Measurements from ENCODE around the gene GREM2. TPM values are rescaled to one million over a fixed set of nuclear protein-coding genes. Genes with fewer than 3 reads are reported as not detected.

The GREM2 gene
- total RNA-seq, 1 experiment from 2014 or later, result 0.17 TPM

DNA sequence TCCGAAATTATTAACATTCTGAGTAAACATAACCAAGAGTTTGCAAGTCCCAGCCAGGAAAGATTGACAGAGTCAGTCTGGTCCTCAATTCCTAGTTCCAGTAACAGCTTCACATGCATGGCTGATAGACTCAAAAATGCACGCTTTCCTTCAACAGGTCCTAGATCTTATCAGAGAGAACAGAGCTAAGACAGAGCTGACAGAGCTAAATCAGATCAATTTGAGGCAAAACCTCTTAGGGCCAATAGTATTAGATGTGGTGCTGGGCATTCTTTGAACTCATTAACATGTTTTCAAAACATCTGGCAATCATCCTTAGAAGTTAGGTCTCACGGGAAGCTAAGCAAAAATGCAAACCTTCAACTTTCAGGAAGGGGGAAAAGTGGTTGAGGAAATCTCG, 114.0 kb downstream of the GREM2 start (continued):
- TF ChIP-seq, protein P1, sequence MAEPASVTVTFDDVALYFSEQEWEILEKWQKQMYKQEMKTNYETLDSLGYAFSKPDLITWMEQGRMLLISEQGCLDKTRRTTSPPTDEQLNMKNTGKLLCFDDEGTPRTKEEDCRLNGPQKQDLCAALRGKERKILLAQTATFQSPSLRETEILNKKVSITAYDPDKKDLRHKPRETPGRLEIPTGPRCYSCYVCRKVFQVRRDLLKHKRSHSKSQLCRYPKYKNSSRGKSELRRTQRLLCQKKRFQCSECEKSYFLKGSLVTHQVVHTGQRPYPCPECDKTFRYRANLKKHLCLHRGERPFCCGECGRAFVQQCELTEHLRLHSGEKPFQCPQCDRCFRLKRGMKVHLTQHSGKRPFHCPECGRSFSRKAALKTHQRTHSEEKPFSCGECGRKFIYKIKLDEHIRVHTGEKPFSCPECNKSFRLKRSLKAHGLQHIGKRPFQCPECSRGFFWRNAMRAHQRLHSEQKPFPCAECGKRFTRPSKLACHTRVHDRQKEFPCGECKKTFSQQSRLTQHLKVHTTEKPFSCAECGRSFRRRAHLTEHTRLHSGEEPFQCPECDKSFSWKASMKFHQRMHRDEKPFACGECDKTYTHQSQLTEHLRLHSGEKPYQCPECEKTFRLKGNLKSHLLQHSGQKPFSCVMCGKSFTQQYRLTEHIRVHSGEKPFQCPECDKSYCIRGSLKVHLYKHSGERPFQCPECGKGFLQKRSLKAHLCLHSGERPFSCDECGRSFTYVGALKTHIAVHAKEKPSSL (CRISPR knock-in tag; conservative IDR thresholded peaks at IDR 0.05), result no peak
- TF ChIP-seq, protein P2, sequence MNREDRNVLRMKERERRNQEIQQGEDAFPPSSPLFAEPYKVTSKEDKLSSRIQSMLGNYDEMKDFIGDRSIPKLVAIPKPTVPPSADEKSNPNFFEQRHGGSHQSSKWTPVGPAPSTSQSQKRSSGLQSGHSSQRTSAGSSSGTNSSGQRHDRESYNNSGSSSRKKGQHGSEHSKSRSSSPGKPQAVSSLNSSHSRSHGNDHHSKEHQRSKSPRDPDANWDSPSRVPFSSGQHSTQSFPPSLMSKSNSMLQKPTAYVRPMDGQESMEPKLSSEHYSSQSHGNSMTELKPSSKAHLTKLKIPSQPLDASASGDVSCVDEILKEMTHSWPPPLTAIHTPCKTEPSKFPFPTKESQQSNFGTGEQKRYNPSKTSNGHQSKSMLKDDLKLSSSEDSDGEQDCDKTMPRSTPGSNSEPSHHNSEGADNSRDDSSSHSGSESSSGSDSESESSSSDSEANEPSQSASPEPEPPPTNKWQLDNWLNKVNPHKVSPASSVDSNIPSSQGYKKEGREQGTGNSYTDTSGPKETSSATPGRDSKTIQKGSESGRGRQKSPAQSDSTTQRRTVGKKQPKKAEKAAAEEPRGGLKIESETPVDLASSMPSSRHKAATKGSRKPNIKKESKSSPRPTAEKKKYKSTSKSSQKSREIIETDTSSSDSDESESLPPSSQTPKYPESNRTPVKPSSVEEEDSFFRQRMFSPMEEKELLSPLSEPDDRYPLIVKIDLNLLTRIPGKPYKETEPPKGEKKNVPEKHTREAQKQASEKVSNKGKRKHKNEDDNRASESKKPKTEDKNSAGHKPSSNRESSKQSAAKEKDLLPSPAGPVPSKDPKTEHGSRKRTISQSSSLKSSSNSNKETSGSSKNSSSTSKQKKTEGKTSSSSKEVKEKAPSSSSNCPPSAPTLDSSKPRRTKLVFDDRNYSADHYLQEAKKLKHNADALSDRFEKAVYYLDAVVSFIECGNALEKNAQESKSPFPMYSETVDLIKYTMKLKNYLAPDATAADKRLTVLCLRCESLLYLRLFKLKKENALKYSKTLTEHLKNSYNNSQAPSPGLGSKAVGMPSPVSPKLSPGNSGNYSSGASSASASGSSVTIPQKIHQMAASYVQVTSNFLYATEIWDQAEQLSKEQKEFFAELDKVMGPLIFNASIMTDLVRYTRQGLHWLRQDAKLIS (CRISPR knock-in tag; IDR thresholded peaks at IDR 0.05; ENCODE audit: borderline replicate concordance), result no peak
- no peak for TF ChIP-seq ESRRA (CRISPR knock-in tag; IDR thresholded peaks at IDR 0.05; ENCODE audit: borderline replicate concordance)
- TF ChIP-seq, protein P3, sequence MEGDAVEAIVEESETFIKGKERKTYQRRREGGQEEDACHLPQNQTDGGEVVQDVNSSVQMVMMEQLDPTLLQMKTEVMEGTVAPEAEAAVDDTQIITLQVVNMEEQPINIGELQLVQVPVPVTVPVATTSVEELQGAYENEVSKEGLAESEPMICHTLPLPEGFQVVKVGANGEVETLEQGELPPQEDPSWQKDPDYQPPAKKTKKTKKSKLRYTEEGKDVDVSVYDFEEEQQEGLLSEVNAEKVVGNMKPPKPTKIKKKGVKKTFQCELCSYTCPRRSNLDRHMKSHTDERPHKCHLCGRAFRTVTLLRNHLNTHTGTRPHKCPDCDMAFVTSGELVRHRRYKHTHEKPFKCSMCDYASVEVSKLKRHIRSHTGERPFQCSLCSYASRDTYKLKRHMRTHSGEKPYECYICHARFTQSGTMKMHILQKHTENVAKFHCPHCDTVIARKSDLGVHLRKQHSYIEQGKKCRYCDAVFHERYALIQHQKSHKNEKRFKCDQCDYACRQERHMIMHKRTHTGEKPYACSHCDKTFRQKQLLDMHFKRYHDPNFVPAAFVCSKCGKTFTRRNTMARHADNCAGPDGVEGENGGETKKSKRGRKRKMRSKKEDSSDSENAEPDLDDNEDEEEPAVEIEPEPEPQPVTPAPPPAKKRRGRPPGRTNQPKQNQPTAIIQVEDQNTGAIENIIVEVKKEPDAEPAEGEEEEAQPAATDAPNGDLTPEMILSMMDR (IDR thresholded peaks at IDR 0.05), result no peak
- TF ChIP-seq ZNF232 (CRISPR knock-in tag; IDR thresholded peaks at IDR 0.05), result no peak
- TF ChIP-seq FOXP1 (CRISPR knock-in tag; IDR thresholded peaks at IDR 0.05; ENCODE audit: borderline replicate concordance), result no peak
- no peak for TF ChIP-seq NR3C1 (CRISPR knock-in tag; conservative IDR thresholded peaks at IDR 0.05; ENCODE audit: low read depth)
- TF ChIP-seq NFE2L1 (CRISPR knock-in tag; IDR thresholded peaks at IDR 0.05), result no peak

DNA sequence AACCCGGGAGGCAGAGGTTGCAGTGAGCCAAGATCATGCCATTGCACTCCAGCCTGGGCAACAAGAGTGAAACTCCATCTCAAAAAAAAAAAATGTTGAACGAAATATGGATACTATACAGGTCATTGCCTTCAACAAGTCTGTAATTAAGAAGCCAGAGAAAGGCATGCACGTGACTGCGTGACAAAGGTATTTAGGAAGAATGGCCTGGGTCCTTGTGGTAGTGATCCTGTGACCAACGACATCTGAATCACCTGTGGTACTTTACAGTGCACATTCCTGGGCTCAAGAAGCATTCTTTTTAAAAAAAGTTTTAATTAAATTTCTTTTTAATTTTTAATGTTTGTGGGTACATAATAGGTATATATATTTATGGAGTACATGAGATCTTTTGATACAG, 115.0 kb downstream of the GREM2 start:
- H3K36me3 Mint-ChIP-seq, result no peaks in the 10 kb centered on the region
- peaks cover 17% of the 10 kb centered on the region for H3K4me1 Mint-ChIP-seq
- ChIA-PET POLR2A (no interaction called here), CTCF (interaction anchor here (1.4 kb wide), 1 partner anchor 42 kb away, joined by 3 read pairs; no protein-coding TSS in a partner anchor)
- TF ChIP-seq ZNF232 (CRISPR knock-in tag; IDR thresholded peaks at IDR 0.05) (no peak), ATF1 (CRISPR knock-in tag; IDR thresholded peaks at IDR 0.05) (no peak), RORB (CRISPR knock-in tag; IDR thresholded peaks at IDR 0.05) (no peak), NR2C2 (CRISPR knock-in tag; IDR thresholded peaks at IDR 0.05) (no peak), NR1H2 (CRISPR knock-in tag; IDR thresholded peaks at IDR 0.05) (no peak)
- TF ChIP-seq, protein P4, sequence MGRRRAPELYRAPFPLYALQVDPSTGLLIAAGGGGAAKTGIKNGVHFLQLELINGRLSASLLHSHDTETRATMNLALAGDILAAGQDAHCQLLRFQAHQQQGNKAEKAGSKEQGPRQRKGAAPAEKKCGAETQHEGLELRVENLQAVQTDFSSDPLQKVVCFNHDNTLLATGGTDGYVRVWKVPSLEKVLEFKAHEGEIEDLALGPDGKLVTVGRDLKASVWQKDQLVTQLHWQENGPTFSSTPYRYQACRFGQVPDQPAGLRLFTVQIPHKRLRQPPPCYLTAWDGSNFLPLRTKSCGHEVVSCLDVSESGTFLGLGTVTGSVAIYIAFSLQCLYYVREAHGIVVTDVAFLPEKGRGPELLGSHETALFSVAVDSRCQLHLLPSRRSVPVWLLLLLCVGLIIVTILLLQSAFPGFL (CRISPR knock-in tag; IDR thresholded peaks at IDR 0.05; ENCODE audit: borderline replicate concordance), result no peak
- TF ChIP-seq, protein P5, sequence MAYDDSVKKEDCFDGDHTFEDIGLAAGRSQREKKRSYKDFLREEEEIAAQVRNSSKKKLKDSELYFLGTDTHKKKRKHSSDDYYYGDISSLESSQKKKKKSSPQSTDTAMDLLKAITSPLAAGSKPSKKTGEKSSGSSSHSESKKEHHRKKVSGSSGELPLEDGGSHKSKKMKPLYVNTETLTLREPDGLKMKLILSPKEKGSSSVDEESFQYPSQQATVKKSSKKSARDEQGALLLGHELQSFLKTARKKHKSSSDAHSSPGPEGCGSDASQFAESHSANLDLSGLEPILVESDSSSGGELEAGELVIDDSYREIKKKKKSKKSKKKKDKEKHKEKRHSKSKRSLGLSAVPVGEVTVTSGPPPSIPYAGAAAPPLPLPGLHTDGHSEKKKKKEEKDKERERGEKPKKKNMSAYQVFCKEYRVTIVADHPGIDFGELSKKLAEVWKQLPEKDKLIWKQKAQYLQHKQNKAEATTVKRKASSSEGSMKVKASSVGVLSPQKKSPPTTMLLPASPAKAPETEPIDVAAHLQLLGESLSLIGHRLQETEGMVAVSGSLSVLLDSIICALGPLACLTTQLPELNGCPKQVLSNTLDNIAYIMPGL (CRISPR knock-in tag; IDR thresholded peaks at IDR 0.05), result no peak
- TF ChIP-seq, protein P1 (CRISPR knock-in tag; conservative IDR thresholded peaks at IDR 0.05), result no peak
- peaks cover 18% of the 10 kb centered on the region for H3K27me3 Mint-ChIP-seq (ENCODE audit: low read depth)
- H3K27ac Mint-ChIP-seq, result no peak overlapping the region
- no peak overlapping the region for H3K4me3 Mint-ChIP-seq
- H3K9me3 Mint-ChIP-seq, result 0 out of 2 replicates have a peak, but pooled peaks cover 3% of the 10 kb centered on the region
- ATAC-seq, result no peak
- no peak for DNase-seq (ENCODE audit: low spot score)

Measured in WTC11 (cell line).